Activated CD4-positive, alpha-beta T cell treated with anti-CD3 and anti-CD28 coated beads, Interleukin-2, amount 50 U/mL, for 48 hours (primary cell): ENCODE results near the gene HDHD5.

ENCODE experiments used
- DNase-seq, 2 experiments: peaks; one replicate each; pipeline ENCODE4 v3.0.0-alpha.2; 2020

Gene HDHD5

GRCh38 chr22:17119481-17120202, 39.4 kb downstream of the HDHD5 start:
- DNase-seq, result peak in 1 of 2 experiments; percentile 35

- no peak for DNase-seq
These were observed 40.7 kb downstream of the HDHD5 start for GRCh38 chr22:17118342-17118741.

GRCh38 chr22:17117890-17118289, 41.2 kb downstream of the HDHD5 start:
- DNase-seq, result no peak

- DNase-seq, result no peak
These were observed 41.7 kb downstream of the HDHD5 start for GRCh38 chr22:17117400-17117799.

GRCh38 chr22:17116572-17117330, 42.3 kb downstream of the HDHD5 start:
- DNase-seq, result no peak

GRCh38 chr22:17115945-17116565, 43.0 kb downstream of the HDHD5 start:
- no peak for DNase-seq

GRCh38 chr22:17115236-17115635, 43.8 kb downstream of the HDHD5 start:
- no peak for DNase-seq

- no peak for DNase-seq
These were observed 44.2 kb downstream of the HDHD5 start for GRCh38 chr22:17114898-17115235.

- no peak for DNase-seq
These were observed 44.7 kb downstream of the HDHD5 start for GRCh38 chr22:17114173-17114897.

GRCh38 chr22:17113600-17113999, 45.5 kb downstream of the HDHD5 start:
- DNase-seq, result no peak

GRCh38 chr22:17112491-17113042, 46.5 kb downstream of the HDHD5 start:
- DNase-seq, result no peak

- no peak for DNase-seq
These were observed 48.1 kb downstream of the HDHD5 start for GRCh38 chr22:17110791-17111550.

- no peak for DNase-seq
These were observed 49.1 kb downstream of the HDHD5 start for GRCh38 chr22:17109976-17110375.

- DNase-seq, result no peak
These were observed 49.8 kb downstream of the HDHD5 start for GRCh38 chr22:17109113-17109865.

- DNase-seq, result no peak
These were observed 50.6 kb downstream of the HDHD5 start for GRCh38 chr22:17108256-17109112.

- DNase-seq, result no peak
These were observed 51.6 kb downstream of the HDHD5 start for GRCh38 chr22:17107547-17107810.

- DNase-seq, result peak; percentile 28 to 45
These were observed 52.1 kb downstream of the HDHD5 start for GRCh38 chr22:17106785-17107546.

- DNase-seq, result no peak
These were observed 52.8 kb downstream of the HDHD5 start for GRCh38 chr22:17106161-17106784.
